HCT116 (cell line): ENCODE data around the gene ATP2B3. TPM values are rescaled to one million over a fixed set of nuclear protein-coding genes. Genes with fewer than 3 reads are reported as not detected.

Experiments used
- ATAC-seq: fragments of 200-7000 bp; cut with Tn5 transposase; 2 replicates; pipeline ENCODE4 v1.9.1; 2020; ENCODE audit warnings: mild to moderate bottlenecking, moderate library complexity
- BruUV-seq: library from RNA; stranded (reverse); fragments of 400-500 nt; replicated peaks from 2 replicates; lab custom pipeline; 2021; lab: Mats Ljungman, UMichigan
- CTCF ChIA-PET: fragments of 300-600 bp; sonication (Branson Sonifier 250); formaldehyde crosslinking; loops from one replicate; lab custom pipeline; 2021; ENCODE audit warnings: antibody characterized with exemption; lab: Charles Lee
- POLR2A ChIA-PET: fragments of 300-600, 350-600 bp; sonication (Branson Sonifier 250); formaldehyde crosslinking; loops from one replicate; lab custom pipeline; 2021; ENCODE audit warnings: antibody characterized with exemption; lab: Charles Lee
- RAD21 ChIA-PET, 2 experiments: fragments of 300-600 bp; sonication (Branson Sonifier 250); formaldehyde crosslinking; loops; one replicate each; lab custom pipeline; 2023; ENCODE audit warnings: low total read pairs in 2 of 2; ENCODE audit not compliant: uncharacterized antibody in 2 of 2, unreplicated experiment in 2 of 2, low non-redundant PET in 1 of 2; lab: Charles Lee
- DNase-seq: peaks from one replicate; pipeline ENCODE4 v3.0.0-alpha.2; 2010; ENCODE audit warnings: low read depth, low spot score
- H2AFZ ChIP-seq: fragments of 200-600 bp; shearing (Covaris generic), sonication (generic); 2 replicates; pipeline ENCODE4 v1.6.1; 2017; ENCODE audit warnings: low read depth, mixed run types, mixed read lengths, antibody characterized with exemption, low read length; ENCODE audit not compliant: poor library complexity, severe bottlenecking
- H3K27ac ChIP-seq: 2 replicates; pipeline ENCODE4 v1.5.1; 2012; ENCODE audit warnings: low read depth, low read length
- H3K27me3 ChIP-seq: fragments of 200-600 bp; sonication (generic); 2 replicates; pipeline ENCODE4 v1.6.1; 2016; ENCODE audit warnings: mixed run types, low read length, mixed read lengths; ENCODE audit not compliant: insufficient read depth
- H3K36me3 ChIP-seq, 2 experiments: fragments of 200-500 bp in 1 of 2; fragments of 200-600 bp in 1 of 2; sonication (Bioruptor generic) in 1 of 2; sonication (generic) in 1 of 2; 2 replicates each; pipeline versions ENCODE4 v1.5.1 to v1.6.1; 2014 to 2016; ENCODE audit warnings: low read length in 2 of 2, inconsistent platforms in 1 of 2, mixed read lengths in 1 of 2, mixed run types in 1 of 2; ENCODE audit not compliant: insufficient read depth in 2 of 2, control insufficient read depth in 1 of 2
- H3K4me1 ChIP-seq, 2 experiments: fragments of 200-600 bp in 1 of 2; sonication (generic) in 1 of 2; 2 replicates each; pipeline versions ENCODE4 v1.5.1 to v1.6.1; 2012 to 2017; ENCODE audit warnings: low read length in 2 of 2, inconsistent platforms in 1 of 2, mild to moderate bottlenecking in 1 of 2, mixed read lengths in 1 of 2, mixed run types in 1 of 2, moderate library complexity in 1 of 2; ENCODE audit not compliant: insufficient read depth in 2 of 2, control insufficient read depth in 1 of 2
- H3K4me2 ChIP-seq: fragments of 200-600 bp; sonication (generic); 2 replicates; pipeline ENCODE4 v1.6.1; 2017; ENCODE audit warnings: mixed run types, low read length, mixed read lengths
- H3K4me3 ChIP-seq, 2 experiments: fragments of 200-600 bp in 1 of 2; sonication (generic) in 1 of 2; replicated peaks in 1 of 2; 2 replicates each; pipeline ENCODE4 v1.5.1; 2011 to 2016; ENCODE audit warnings: low read length in 2 of 2, control low read depth in 1 of 2, low read depth in 1 of 2, mild to moderate bottlenecking in 1 of 2, mixed read lengths in 1 of 2, mixed run types in 1 of 2
- H3K79me2 ChIP-seq: fragments of 200-600 bp; sonication (generic); 2 replicates; pipeline ENCODE4 v1.6.1; 2017; ENCODE audit warnings: mild to moderate bottlenecking, mixed run types, low read length, moderate library complexity, mixed read lengths; ENCODE audit not compliant: insufficient read depth
- H3K9ac ChIP-seq: fragments of 200-600 bp; sonication (generic); 2 replicates; pipeline ENCODE4 v1.6.1; 2016; ENCODE audit warnings: low read length, mixed read lengths
- H3K9me2 ChIP-seq: fragments of 200-600 bp; sonication (generic), shearing (Covaris generic); 2 replicates; pipeline ENCODE4 v1.6.1; 2017; ENCODE audit warnings: mixed run types, mild to moderate bottlenecking, moderate library complexity; ENCODE audit not compliant: insufficient read depth
- H3K9me3 ChIP-seq, 2 experiments: fragments of 200-500 bp in 1 of 2; fragments of 200-600 bp in 1 of 2; sonication (Bioruptor generic) in 1 of 2; sonication (generic) in 1 of 2; 2 replicates each; pipeline ENCODE4 v1.6.1; 2014 to 2017; ENCODE audit warnings: low read length in 2 of 2, mixed read lengths in 2 of 2, inconsistent platforms in 1 of 2, low read depth in 1 of 2, mild to moderate bottlenecking in 1 of 2, mixed run types in 1 of 2, moderate library complexity in 1 of 2; ENCODE audit not compliant: control insufficient read depth in 1 of 2, insufficient read depth in 1 of 2
- H4K20me1 ChIP-seq: fragments of 200-600 bp; sonication (generic), shearing (Covaris generic); 2 replicates; pipeline ENCODE4 v1.6.1; 2017; ENCODE audit warnings: mixed run types, mild to moderate bottlenecking, moderate library complexity; ENCODE audit not compliant: insufficient read depth
- EGR1 ChIP-seq: IDR thresholded peaks from 2 replicates; pipeline ENCODE4 v1.6.1; 2012; ENCODE audit warnings: low read depth
- ELF1 ChIP-seq: IDR thresholded peaks from 2 replicates; pipeline ENCODE4 v1.6.1; 2012; ENCODE audit warnings: low read depth, borderline replicate concordance
- EZH2 ChIP-seq: fragments of 200-600 bp; sonication (generic); IDR thresholded peaks from 2 replicates; pipeline ENCODE4 v1.6.1; 2017; ENCODE audit warnings: antibody characterized with exemption, mixed run types
- EZH2phosphoT487 ChIP-seq: fragments of 200-600 bp; IDR thresholded peaks from 2 replicates; pipeline ENCODE4 v1.6.1; 2018; ENCODE audit warnings: antibody characterized with exemption, borderline replicate concordance
- FOSL1 ChIP-seq: IDR thresholded peaks from 2 replicates; pipeline ENCODE4 v1.6.1; 2012; ENCODE audit warnings: low read depth
- JUND ChIP-seq: IDR thresholded peaks from 2 replicates; pipeline ENCODE4 v1.6.1; 2012
- POLR2A ChIP-seq: IDR thresholded peaks from 2 replicates; pipeline ENCODE4 v1.7.0; 2011; ENCODE audit warnings: borderline replicate concordance; ENCODE audit not compliant: insufficient read depth, insufficient read length; ENCODE audit errors: extremely low read depth
- POLR2AphosphoS5 ChIP-seq: IDR thresholded peaks from 2 replicates; pipeline ENCODE4 v1.6.1; 2011; ENCODE audit warnings: mild to moderate bottlenecking, low read depth, low read length, moderate library complexity
- RAD21 ChIP-seq: IDR thresholded peaks from 2 replicates; pipeline ENCODE4 v1.6.1; 2012; ENCODE audit warnings: low read depth, mild to moderate bottlenecking
- SP1 ChIP-seq: IDR thresholded peaks from 2 replicates; pipeline ENCODE4 v1.6.1; 2012; ENCODE audit warnings: low read depth
- SRF ChIP-seq: IDR thresholded peaks from 2 replicates; pipeline ENCODE4 v1.6.1; 2012; ENCODE audit warnings: low read depth
- ZFX ChIP-seq: fragments of 450-650 bp; IDR thresholded peaks from 2 replicates; pipeline ENCODE4 v1.6.1; 2017
- ZNF274 ChIP-seq: fragments of 200-500 bp; sonication (Bioruptor generic); IDR thresholded peaks from 2 replicates; pipeline ENCODE4 v1.6.1; 2014; ENCODE audit warnings: mild to moderate bottlenecking, low read depth, low read length, inconsistent platforms
- intact Hi-C: fragments of 100-400 bp; cut with micrococcal nuclease; formaldehyde crosslinking; loops from 2 replicates; pipeline ENCODE4 v1.10.0; 2022
- total RNA-seq: library from RNA; stranded (reverse); gene quantifications from one replicate; pipeline ENCODE4 v1.2.1, GENCODE V29; 2021; ENCODE audit not compliant: unreplicated experiment
- TF ChIP-seq, protein P1 (sequence below), 3 experiments: fragments of 200-600 bp in 1 of 3; sonication (generic) in 1 of 3; IDR thresholded peaks in 2 of 3; conservative IDR thresholded peaks in 1 of 3; 2 replicates each; pipeline ENCODE4 v1.5.1; 2012 to 2017; ENCODE audit warnings: low read depth in 2 of 3, low read length in 2 of 3, antibody characterized with exemption in 1 of 3, borderline replicate concordance in 1 of 3, control low read depth in 1 of 3, mild to moderate bottlenecking in 1 of 3, mixed read lengths in 1 of 3, mixed run types in 1 of 3, moderate library complexity in 1 of 3; ENCODE audit not compliant: insufficient read depth in 1 of 3
- TF ChIP-seq, protein P2 (sequence below): IDR thresholded peaks from 2 replicates; pipeline ENCODE4 v1.6.1; 2012
- TF ChIP-seq, protein P3 (sequence below): IDR thresholded peaks from 2 replicates; pipeline ENCODE4 v1.6.1; 2012

The ATP2B3 gene
- total RNA-seq, 1 experiment from 2014 or later, result not detected

DNA sequence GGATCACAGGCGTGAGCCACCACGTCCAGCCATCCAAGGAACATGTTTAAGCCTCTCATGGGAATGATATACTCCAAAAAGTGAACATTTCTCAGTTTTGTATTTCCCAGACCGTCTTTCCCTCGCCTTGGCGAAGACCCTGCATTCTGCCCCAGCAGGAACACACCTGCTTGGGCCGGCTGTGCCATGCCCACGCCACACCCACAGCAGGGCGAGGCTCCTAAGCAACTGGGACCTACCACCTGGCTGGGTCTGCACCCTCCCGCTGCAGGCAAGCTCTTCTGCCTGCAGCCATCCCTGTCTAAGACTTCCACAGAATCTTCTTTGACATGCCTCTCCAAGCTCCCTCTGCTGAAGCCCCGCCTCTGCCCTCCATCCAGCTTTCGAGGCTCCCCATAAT, 77.9 kb downstream of the ATP2B3 start:
- Histone ChIP-seq H3K4me1 (peaks cover 4 to 16% of the 10 kb centered on the region in 2 experiments; a peak in 2 of 4 replicates), H2AFZ (no peak overlapping the region), H3K36me3 (no peaks in the 10 kb centered on the region; a peak in 1 of 4 replicates), H3K9me3 (no peaks in the 10 kb centered on the region), H3K4me2 (no peak overlapping the region), H3K27me3 (no peaks in the 10 kb centered on the region), H3K27ac (no peak overlapping the region), H3K9ac (no peak overlapping the region), H3K4me3 (no peak overlapping the region), H3K79me2 (peaks cover 24% of the 10 kb centered on the region), H4K20me1 (no peaks in the 10 kb centered on the region), H3K9me2 (no peaks in the 10 kb centered on the region)
- no peak for TF ChIP-seq ZFX
- ChIA-PET RAD21 (no interaction called here), POLR2A (no interaction called here), CTCF (no interaction called here)
- intact Hi-C loops, result no loop called here
- DNase-seq, result no peak
- BruUV-seq, result no TSS peak
- ATAC-seq, result no peak

DNA sequence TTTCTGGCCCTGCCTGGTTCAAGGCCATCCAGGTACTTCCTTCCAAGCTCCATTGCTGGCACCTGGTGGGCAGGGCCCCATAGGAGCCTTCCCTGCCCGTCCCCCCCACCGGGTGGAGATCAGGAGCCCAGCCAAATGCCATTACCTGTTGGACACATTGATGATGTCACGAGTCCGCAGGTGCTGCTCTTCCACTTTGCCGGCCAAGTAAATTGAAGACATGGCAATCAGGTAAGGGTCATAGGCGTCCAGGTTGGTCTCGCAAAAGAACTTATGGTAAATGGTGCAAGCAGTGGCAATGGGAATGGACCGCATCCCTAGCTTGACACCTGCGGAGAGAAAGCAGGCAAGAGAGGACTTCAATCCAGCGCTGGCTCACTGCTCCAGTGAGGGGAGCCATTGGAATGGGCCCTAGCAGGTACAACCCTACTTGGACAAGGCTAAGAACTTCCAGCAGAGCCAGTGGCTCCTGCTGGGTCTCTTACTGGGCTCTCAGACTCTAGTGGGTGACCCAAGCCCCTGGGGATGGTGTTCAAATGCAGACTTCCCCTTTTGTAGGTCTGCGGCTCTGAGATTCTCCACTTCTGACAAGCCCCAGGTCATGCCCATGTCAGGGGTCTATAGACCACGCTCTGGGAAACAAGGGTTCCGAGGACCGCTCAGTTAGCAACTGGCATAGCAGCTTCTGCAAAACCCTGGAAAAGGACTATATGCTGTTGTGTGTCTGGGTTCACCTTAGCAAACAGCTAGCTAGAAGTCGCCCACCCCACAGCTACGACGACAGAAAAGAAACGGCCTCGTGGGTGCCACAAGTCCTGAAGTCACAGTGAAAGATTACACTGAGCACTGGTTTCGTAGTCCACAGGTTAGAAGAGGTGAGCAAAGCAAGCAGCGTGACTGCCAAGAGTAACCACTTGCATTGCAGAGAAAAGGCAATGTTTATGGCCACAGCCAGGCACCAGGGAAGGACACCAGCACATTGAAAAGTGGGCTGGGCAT, 78.7 kb downstream of the ATP2B3 start:
- ChIA-PET RAD21 (no interaction called here), POLR2A (no interaction called here), CTCF (no interaction called here)
- no peaks in the 10 kb centered on the region for H3K27me3 ChIP-seq
- H3K27ac ChIP-seq, result no peak overlapping the region
- H3K36me3 ChIP-seq, result no peaks in the 10 kb centered on the region; a peak in 1 of 4 replicates
- TF ChIP-seq FOSL1, result no peak
- no peak for TF ChIP-seq SRF
- TF ChIP-seq, protein P1, sequence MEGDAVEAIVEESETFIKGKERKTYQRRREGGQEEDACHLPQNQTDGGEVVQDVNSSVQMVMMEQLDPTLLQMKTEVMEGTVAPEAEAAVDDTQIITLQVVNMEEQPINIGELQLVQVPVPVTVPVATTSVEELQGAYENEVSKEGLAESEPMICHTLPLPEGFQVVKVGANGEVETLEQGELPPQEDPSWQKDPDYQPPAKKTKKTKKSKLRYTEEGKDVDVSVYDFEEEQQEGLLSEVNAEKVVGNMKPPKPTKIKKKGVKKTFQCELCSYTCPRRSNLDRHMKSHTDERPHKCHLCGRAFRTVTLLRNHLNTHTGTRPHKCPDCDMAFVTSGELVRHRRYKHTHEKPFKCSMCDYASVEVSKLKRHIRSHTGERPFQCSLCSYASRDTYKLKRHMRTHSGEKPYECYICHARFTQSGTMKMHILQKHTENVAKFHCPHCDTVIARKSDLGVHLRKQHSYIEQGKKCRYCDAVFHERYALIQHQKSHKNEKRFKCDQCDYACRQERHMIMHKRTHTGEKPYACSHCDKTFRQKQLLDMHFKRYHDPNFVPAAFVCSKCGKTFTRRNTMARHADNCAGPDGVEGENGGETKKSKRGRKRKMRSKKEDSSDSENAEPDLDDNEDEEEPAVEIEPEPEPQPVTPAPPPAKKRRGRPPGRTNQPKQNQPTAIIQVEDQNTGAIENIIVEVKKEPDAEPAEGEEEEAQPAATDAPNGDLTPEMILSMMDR (IDR thresholded peaks at IDR 0.05 in 2 of 3, conservative IDR thresholded peaks at IDR 0.05 in 1 of 3; ENCODE audit: borderline replicate concordance in 1 of 3, insufficient read depth in 1 of 3, low read depth in 2 of 3, low read length in 2 of 3), result no peak
- no peak for TF ChIP-seq POLR2A
- TF ChIP-seq ZFX, result no peak
- no peak for TF ChIP-seq JUND
- no peak for TF ChIP-seq EZH2
- TF ChIP-seq EZH2phosphoT487, result no peak
- no peak for TF ChIP-seq POLR2AphosphoS5
- no peak for TF ChIP-seq SP1
- TF ChIP-seq ZNF274, result no peak
- TF ChIP-seq, protein P2, sequence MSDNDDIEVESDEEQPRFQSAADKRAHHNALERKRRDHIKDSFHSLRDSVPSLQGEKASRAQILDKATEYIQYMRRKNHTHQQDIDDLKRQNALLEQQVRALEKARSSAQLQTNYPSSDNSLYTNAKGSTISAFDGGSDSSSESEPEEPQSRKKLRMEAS, result no peak
- TF ChIP-seq ELF1, result no peak
- TF ChIP-seq RAD21, result no peak
- no peak for TF ChIP-seq EGR1
- TF ChIP-seq, protein P3, sequence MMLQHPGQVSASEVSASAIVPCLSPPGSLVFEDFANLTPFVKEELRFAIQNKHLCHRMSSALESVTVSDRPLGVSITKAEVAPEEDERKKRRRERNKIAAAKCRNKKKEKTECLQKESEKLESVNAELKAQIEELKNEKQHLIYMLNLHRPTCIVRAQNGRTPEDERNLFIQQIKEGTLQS, result no peak
- H3K9me2 ChIP-seq, result no peaks in the 10 kb centered on the region
- intact Hi-C loops, result no loop called here
- no TSS peak for BruUV-seq
- peaks cover 24% of the 10 kb centered on the region for H3K79me2 ChIP-seq
- H4K20me1 ChIP-seq, result no peaks in the 10 kb centered on the region
- H3K4me3 ChIP-seq, result no peak overlapping the region
- ATAC-seq (no peak), DNase-seq (no peak)
- H3K9ac ChIP-seq, result no peak overlapping the region
- peaks cover 4 to 16% of the 10 kb centered on the region in 2 experiments; a peak in 2 of 4 replicates for H3K4me1 ChIP-seq
- H3K9me3 ChIP-seq, result no peaks in the 10 kb centered on the region
- H3K4me2 ChIP-seq, result no peak overlapping the region
- H2AFZ ChIP-seq, result no peak overlapping the region
